Adrenal gland (tissue), 5 donors: ENCODE results near the gene BANF2.

Experiments used
- CTCF ChIP-seq, 6 experiments: fragments of 450-650 bp in 4 of 6; fragments of 200-600 bp in 2 of 6; sonication (generic) in 1 of 6; IDR thresholded peaks; 1 replicate in 5 of 6; 2 replicates in 1 of 6; pipeline versions ENCODE4 v1.5.1 to v1.8.0; 2016 to 2021; ENCODE audit warnings: antibody characterized with exemption in 6 of 6, mild to moderate bottlenecking in 2 of 6, moderate library complexity in 1 of 6
- POLR2A ChIP-seq, 2 donors: fragments of 450-650 bp; IDR thresholded peaks; one replicate each; pipeline ENCODE4 v1.6.1; 2017; ENCODE audit warnings: antibody characterized with exemption in 2 of 2, mild to moderate bottlenecking in 2 of 2, moderate library complexity in 1 of 2
- donor health status: DM: no; HTN: no; CAD: no.

- TF ChIP-seq CTCF (IDR thresholded peaks at IDR 0.05) = no peak
- no peak for TF ChIP-seq POLR2A (IDR thresholded peaks at IDR 0.05)
Measured at GRCh38 chr20:17685168-17685567, 14.6 kb upstream of the BANF2 start.
